ENCODE results near the gene MPV17L2. TPM values are rescaled to one million over a fixed set of nuclear protein-coding genes. Genes with fewer than 3 reads are reported as not detected.
A peak's percentile ranks its signal among the peaks of the same experiment; 100 is the strongest.

Gene MPV17L2
- total and polyA plus RNA-seq, 2 experiments from 2014 or later, result 22.4 to 31.8 TPM

DNA sequence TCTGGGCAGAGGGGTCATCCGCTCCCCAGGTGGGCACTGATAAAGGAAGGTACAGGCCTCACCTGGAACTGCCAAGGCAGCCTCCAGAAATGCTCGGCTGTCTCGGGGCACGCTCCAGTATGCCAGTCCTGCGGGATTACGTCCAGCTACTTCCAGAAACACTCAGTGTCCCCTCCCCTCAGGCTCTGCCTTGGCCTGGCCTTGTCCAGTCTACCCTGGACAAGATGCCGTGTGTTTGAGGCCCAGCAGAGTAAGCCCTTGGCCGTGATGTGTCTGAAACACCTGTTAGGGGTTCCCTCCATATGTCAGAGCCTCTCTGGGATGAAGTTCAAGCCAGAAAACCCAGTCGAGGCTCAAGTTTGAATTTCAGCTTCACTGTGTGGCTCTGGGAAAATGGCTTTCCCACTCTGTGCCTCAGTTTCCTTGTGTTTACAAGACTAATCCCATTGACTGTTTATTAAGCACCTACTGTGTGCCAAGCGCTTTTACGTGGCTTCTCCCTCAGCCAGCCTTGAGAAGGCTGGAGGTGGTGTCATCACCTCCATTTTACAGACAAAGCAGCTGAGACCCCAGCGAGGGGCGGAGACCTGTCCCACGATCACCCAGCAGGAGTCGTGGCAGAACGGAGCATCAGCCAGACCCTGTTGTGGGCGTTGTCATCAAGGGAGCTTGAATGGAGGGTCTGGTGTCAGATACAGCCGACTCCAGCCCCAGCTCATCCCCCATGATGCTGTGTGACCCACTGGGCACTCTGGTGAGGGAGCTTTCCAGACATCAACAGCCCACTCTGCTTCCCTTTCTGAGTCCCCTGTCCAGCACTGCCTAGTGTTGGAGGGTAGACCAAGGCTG is 42.0 kb upstream of the MPV17L2 start:
- peaks cover 10% of the 10 kb centered on the region for H3K4me1 ChIP-seq (ENCODE audit: insufficient read depth)
- H3K9me3 ChIP-seq (ENCODE audit: low read depth), result no peaks in the 10 kb centered on the region
- no peak for DNase-seq (ENCODE audit: low spot score)
- H3K9me2 ChIP-seq (replicated peaks; ENCODE audit: insufficient read depth), result no peaks in the 10 kb centered on the region
- no peaks in the 10 kb centered on the region for H3K36me3 ChIP-seq (replicated peaks; ENCODE audit: insufficient read depth, low read depth)
- no peak overlapping the region for H3K27ac ChIP-seq
- H3K4me2 ChIP-seq, result peak overlapping the region; percentile 76
- WGBS (ENCODE audit: low lambda C conversion rate, missing lambda C conversion rate), result 92% methylated on average over 18 of the region's 18 CpGs
- peaks cover 27% of the 10 kb centered on the region for H3K79me2 ChIP-seq
- H3K27me3 ChIP-seq, result no peaks in the 10 kb centered on the region
- no peak for TF ChIP-seq CTCF (IDR thresholded peaks at IDR 0.05; ENCODE audit: poor library complexity)
- TF ChIP-seq EZH2 (IDR thresholded peaks at IDR 0.05; ENCODE audit: borderline replicate concordance), result no peak
- no peak for TF ChIP-seq EZH2phosphoT487 (IDR thresholded peaks at IDR 0.05; ENCODE audit: low read depth, severe bottlenecking, unreplicated experiment)
- H4K20me1 ChIP-seq (ENCODE audit: insufficient read depth, poor library complexity, severe bottlenecking), result no peaks in the 10 kb centered on the region
- no peak overlapping the region for H3K4me3 ChIP-seq
- H2AFZ ChIP-seq, result no peak overlapping the region

DNA sequence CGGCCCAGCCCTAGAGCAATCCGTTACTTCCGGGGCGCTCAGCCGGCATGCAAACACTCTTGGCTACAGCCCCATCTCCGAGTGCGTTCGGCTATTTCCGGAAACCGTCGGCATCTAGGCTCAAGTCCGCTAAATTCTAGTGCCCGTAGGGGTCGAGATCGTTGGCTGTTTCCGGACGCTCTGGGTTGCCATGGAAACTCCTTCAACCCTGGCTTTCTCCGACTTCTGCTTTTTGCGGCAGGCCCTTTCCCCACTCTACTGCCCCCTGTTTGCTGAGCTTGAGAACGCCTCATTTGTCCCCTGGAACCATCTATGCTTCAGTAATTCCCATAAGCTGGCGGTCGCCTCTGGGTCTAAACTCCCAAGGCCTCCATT is 40.6 kb upstream of the MPV17L2 start:
- no peaks in the 10 kb centered on the region for H4K20me1 ChIP-seq (ENCODE audit: insufficient read depth, poor library complexity, severe bottlenecking)
- peak overlapping the region; percentile 89 for H3K27ac ChIP-seq
- peak overlapping the region; percentile 18 for H3K4me3 ChIP-seq
- under 1% methylated on average over 22 of the region's 22 CpGs for WGBS (ENCODE audit: low lambda C conversion rate, missing lambda C conversion rate)
- DNase-seq (ENCODE audit: low spot score), result peak; percentile 96
- peaks cover 17% of the 10 kb centered on the region for H3K4me1 ChIP-seq (ENCODE audit: insufficient read depth)
- peaks cover 37% of the 10 kb centered on the region for H3K79me2 ChIP-seq
- H3K4me2 ChIP-seq, result peak overlapping the region; percentile 76
- no peaks in the 10 kb centered on the region for H3K9me3 ChIP-seq (ENCODE audit: low read depth)
- H2AFZ ChIP-seq, result peak overlapping the region; percentile 61
- TF ChIP-seq EZH2phosphoT487 (IDR thresholded peaks at IDR 0.05; ENCODE audit: low read depth, severe bottlenecking, unreplicated experiment), result no peak
- TF ChIP-seq CTCF (IDR thresholded peaks at IDR 0.05; ENCODE audit: poor library complexity), result peak; percentile 73
- H3K27me3 ChIP-seq, result no peaks in the 10 kb centered on the region
- no peaks in the 10 kb centered on the region for H3K9me2 ChIP-seq (replicated peaks; ENCODE audit: insufficient read depth)
- no peaks in the 10 kb centered on the region for H3K36me3 ChIP-seq (replicated peaks; ENCODE audit: insufficient read depth, low read depth)

DNA sequence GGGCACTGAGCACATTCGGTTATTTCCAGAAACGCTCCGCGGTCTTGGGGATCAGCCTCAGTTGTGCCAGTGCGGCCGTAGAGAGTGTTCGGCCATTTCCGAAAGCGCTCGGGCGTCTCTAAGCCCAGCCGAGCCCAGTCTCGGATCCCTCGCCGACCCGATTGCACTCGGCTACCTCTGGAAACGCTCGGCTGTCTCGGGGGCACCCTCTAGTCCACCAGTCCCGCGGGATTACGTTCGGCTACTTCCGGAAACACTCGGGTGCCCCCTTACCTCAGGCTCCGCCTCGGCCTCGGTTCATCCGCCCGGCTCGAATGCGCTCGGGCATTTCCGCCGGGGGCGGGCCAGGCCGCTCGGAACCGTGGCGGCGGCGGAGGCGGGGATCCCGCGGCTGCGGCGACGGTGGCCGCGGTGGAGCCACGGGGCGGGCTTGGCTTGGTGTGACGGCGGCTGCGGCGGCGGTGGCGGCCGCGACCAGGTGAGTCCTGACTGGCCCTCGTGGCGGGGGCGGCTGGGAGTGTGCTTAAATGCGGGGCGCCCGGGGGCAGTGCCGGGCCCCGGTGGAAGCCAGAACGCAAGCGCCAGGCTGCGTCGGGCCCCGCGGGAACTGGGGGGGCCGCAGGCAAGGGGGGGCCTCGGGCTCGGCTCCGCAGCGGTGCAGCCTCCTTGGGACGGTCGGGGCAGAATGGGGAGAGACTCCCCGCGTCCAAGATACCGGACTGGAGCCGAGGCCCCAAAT is 40.0 kb upstream of the MPV17L2 start, which contains the start of gene PIK3R2:
TSS of gene PIK3R2 (plus strand) at position 347 of the 739 bp plus-strand sequence. CDS start 2,717 bp downstream, outside the sequence.
- WGBS (ENCODE audit: low lambda C conversion rate, missing lambda C conversion rate), result under 1% methylated on average over 51 of the region's 86 CpGs
- TF ChIP-seq CTCF (IDR thresholded peaks at IDR 0.05; ENCODE audit: poor library complexity) (no peak), EZH2 (IDR thresholded peaks at IDR 0.05; ENCODE audit: borderline replicate concordance) (no peak), EZH2phosphoT487 (IDR thresholded peaks at IDR 0.05; ENCODE audit: low read depth, severe bottlenecking, unreplicated experiment) (no peak)
- H3K4me1 ChIP-seq (ENCODE audit: insufficient read depth), result peaks cover 22% of the 10 kb centered on the region

More for the DNA sequence above, 40.0 kb upstream of the MPV17L2 start, which contains the start of gene PIK3R2:
- peak within 1 kb of the TSS; percentile 97 for H3K4me2 ChIP-seq
- no peaks in the 10 kb centered on the region for H3K36me3 ChIP-seq (replicated peaks; ENCODE audit: insufficient read depth, low read depth)
- peaks cover 40% of the 10 kb centered on the region for H3K79me2 ChIP-seq
- peak within 1 kb of the TSS; percentile 61 for H2AFZ ChIP-seq
- no peaks in the 10 kb centered on the region for H3K27me3 ChIP-seq
- peak; percentile 99 for DNase-seq (ENCODE audit: low spot score)
- H4K20me1 ChIP-seq (ENCODE audit: insufficient read depth, poor library complexity, severe bottlenecking), result no peaks in the 10 kb centered on the region
- H3K9me3 ChIP-seq (ENCODE audit: low read depth), result no peaks in the 10 kb centered on the region
- peak within 1 kb of the TSS; percentile 89 for H3K27ac ChIP-seq
- no peaks in the 10 kb centered on the region for H3K9me2 ChIP-seq (replicated peaks; ENCODE audit: insufficient read depth)
- H3K4me3 ChIP-seq, result peak within 1 kb of the TSS; percentile 91
